Upper lobe of right lung (tissue), 1 donor: ENCODE data around the gene ALS2CL. TPM values are rescaled to one million over a fixed set of nuclear protein-coding genes. Genes with fewer than 3 reads are reported as not detected.

Experiments
- ATAC-seq: fragments of 200-7000 bp; cut with Tn5 transposase; one replicate; pipeline ENCODE4 v1.9.1; 2020; ENCODE audit warnings: mild to moderate bottlenecking, moderate library complexity
- DNase-seq: peaks from one replicate; pipeline ENCODE4 v3.0.0-alpha.2; 2020
- H3K27ac ChIP-seq: fragments of 200-600 bp; one replicate; pipeline ENCODE4 v1.8.0; 2022
- H3K27me3 ChIP-seq: fragments of 200-600 bp; one replicate; pipeline ENCODE4 v1.8.0; 2022; ENCODE audit warnings: mild to moderate bottlenecking
- H3K36me3 ChIP-seq: fragments of 200-600 bp; one replicate; pipeline ENCODE4 v1.8.0; 2022
- H3K4me1 ChIP-seq: fragments of 200-600 bp; one replicate; pipeline ENCODE4 v1.8.0; 2022
- H3K4me3 ChIP-seq: fragments of 200-600 bp; one replicate; pipeline ENCODE4 v1.8.0; 2022; ENCODE audit warnings: mild to moderate bottlenecking
- H3K9me3 ChIP-seq: fragments of 200-600 bp; one replicate; pipeline ENCODE4 v1.8.0; 2022
- intact Hi-C: fragments of 100-400 bp; cut with DNase I; formaldehyde crosslinking; loops from one replicate; pipeline ENCODE4 v1.11.0; 2022
- total RNA-seq: library from RNA; stranded (reverse); fragmentation: NEBNext Ultra II Directional; extraction: Animal tissue kit (Norgen Biotek cat#: 25700); gene quantifications from one replicate; pipeline ENCODE4 v1.2.1, GENCODE V29; 2021
- TF ChIP-seq, protein P1 (sequence below): fragments of 200-600 bp; IDR thresholded peaks from one replicate; pipeline ENCODE4 v1.8.0; 2022; ENCODE audit warnings: antibody characterized with exemption
- donor health status: DM: no; HTN: yes; CAD: no; lungs with severe emphysema.

ALS2CL gene
- total RNA-seq, 1 donor from 2014 or later = 64.5 TPM

GRCh38 chr3:46719044-46719565, 25.6 kb upstream of the ALS2CL start:
- Histone ChIP-seq H3K9me3 (no peaks in the 10 kb centered on the region), H3K27ac (no peak overlapping the region), H3K36me3 (no peaks in the 10 kb centered on the region), H3K4me1 (no peaks in the 10 kb centered on the region), H3K27me3 (no peaks in the 10 kb centered on the region), H3K4me3 (no peak overlapping the region)
- intact Hi-C loops = no loop called here
- TF ChIP-seq, protein P1, sequence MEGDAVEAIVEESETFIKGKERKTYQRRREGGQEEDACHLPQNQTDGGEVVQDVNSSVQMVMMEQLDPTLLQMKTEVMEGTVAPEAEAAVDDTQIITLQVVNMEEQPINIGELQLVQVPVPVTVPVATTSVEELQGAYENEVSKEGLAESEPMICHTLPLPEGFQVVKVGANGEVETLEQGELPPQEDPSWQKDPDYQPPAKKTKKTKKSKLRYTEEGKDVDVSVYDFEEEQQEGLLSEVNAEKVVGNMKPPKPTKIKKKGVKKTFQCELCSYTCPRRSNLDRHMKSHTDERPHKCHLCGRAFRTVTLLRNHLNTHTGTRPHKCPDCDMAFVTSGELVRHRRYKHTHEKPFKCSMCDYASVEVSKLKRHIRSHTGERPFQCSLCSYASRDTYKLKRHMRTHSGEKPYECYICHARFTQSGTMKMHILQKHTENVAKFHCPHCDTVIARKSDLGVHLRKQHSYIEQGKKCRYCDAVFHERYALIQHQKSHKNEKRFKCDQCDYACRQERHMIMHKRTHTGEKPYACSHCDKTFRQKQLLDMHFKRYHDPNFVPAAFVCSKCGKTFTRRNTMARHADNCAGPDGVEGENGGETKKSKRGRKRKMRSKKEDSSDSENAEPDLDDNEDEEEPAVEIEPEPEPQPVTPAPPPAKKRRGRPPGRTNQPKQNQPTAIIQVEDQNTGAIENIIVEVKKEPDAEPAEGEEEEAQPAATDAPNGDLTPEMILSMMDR = no peak
- ATAC-seq (no peak), DNase-seq (no peak)

GRCh38 chr3:46717447-46718231, 24.2 kb upstream of the ALS2CL start, which contains the start of gene PRSS50:
PRSS50 (minus strand) TSS chr3:46717869; CDS start chr3:46717824, 45 bp downstream.
- no peaks in the 10 kb centered on the region for H3K27me3 ChIP-seq
- H3K27ac ChIP-seq = no peak within 1 kb of the TSS
- intact Hi-C loops = no loop called here
- TF ChIP-seq, protein P1 = peak; percentile 29
- H3K9me3 ChIP-seq = no peaks in the 10 kb centered on the region
- no peak within 1 kb of the TSS for H3K4me3 ChIP-seq
- H3K4me1 ChIP-seq = no peaks in the 10 kb centered on the region
- ATAC-seq (peak; percentile 6), DNase-seq (peak; percentile 57)
- H3K36me3 ChIP-seq = no peaks in the 10 kb centered on the region

DNA sequence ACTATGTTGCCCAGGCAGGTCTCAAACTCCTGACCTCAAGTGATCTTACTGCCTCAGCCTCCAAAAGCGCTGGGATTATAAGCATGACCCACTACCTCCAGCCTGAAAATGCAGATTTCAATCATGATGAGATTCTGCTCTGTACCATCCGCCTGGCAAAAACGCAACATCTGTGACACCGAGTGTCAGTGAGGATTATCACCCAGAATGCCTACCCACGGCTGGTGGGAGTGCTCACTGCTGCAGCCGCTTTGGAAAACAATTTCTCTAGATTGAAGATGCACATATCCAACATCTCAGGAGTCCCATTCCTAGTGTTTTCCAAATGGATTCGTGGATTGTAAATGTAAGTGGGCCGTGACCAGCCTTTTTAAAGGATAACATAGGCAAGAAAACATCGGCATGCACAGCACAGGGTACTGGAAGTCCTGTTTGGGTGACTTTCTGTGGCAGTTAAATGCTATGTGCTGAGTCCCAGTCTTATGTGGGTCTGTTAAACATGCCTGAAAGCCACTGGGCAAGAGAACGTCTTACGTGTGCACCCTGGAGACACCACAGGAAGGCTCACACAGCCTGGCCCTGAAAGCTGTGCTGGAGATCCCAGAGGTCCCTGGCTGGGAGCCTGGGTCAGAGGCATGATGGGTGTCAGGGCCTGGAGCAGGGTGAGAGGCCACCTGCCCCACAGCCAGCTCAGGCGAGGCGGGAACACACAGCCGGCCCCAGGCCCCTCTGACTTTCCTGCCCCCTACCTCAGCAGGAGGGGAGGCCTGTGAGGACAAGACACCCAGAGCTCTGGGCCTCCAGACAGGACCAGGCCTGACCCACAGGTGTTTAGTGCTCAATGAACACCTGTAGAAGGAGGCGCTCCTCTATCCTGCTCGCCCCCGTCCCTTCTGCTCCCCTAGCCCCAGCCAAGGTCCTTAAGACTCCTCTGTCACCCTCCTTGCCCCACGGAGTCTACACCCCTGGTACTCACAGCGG, 23.3 kb upstream of the ALS2CL start:
- ATAC-seq = no peak
- Histone ChIP-seq H3K36me3 (no peaks in the 10 kb centered on the region), H3K9me3 (no peaks in the 10 kb centered on the region), H3K27ac (no peak overlapping the region), H3K4me3 (no peak overlapping the region), H3K27me3 (no peaks in the 10 kb centered on the region), H3K4me1 (no peaks in the 10 kb centered on the region)
- DNase-seq = peak; percentile 49
- intact Hi-C loops = no loop called here
- TF ChIP-seq, protein P1 = no peak

- DNase-seq (peak; percentile 40), ATAC-seq (no peak)
- intact Hi-C loops = no loop called here
- Histone ChIP-seq H3K27ac (no peak overlapping the region), H3K36me3 (no peaks in the 10 kb centered on the region), H3K4me1 (no peaks in the 10 kb centered on the region), H3K27me3 (no peaks in the 10 kb centered on the region), H3K9me3 (no peaks in the 10 kb centered on the region), H3K4me3 (no peak overlapping the region)
- TF ChIP-seq, protein P1 = no peak
These were observed 22.2 kb upstream of the ALS2CL start for GRCh38 chr3:46715507-46716175.

- intact Hi-C loops = no loop called here
These were observed 21.4 kb upstream of the ALS2CL start for GRCh38 chr3:46714728-46715506.

More at GRCh38 chr3:46714728-46715506, 21.4 kb upstream of the ALS2CL start:
- ATAC-seq = no peak
- TF ChIP-seq, protein P1 = no peak
- no peak for DNase-seq
- Histone ChIP-seq H3K27ac (no peak overlapping the region), H3K27me3 (no peaks in the 10 kb centered on the region), H3K36me3 (no peaks in the 10 kb centered on the region), H3K4me1 (no peaks in the 10 kb centered on the region), H3K4me3 (no peak overlapping the region), H3K9me3 (no peaks in the 10 kb centered on the region)
